ENCODE results near the gene NUDCD3. TPM values are rescaled to one million over a fixed set of nuclear protein-coding genes. Genes with fewer than 3 reads are reported as not detected.
A peak's percentile ranks its signal among the peaks of the same experiment; 100 is the strongest.

Gene NUDCD3
- total RNA-seq, 1 donor from 2014 or later = 59.5 TPM

DNA sequence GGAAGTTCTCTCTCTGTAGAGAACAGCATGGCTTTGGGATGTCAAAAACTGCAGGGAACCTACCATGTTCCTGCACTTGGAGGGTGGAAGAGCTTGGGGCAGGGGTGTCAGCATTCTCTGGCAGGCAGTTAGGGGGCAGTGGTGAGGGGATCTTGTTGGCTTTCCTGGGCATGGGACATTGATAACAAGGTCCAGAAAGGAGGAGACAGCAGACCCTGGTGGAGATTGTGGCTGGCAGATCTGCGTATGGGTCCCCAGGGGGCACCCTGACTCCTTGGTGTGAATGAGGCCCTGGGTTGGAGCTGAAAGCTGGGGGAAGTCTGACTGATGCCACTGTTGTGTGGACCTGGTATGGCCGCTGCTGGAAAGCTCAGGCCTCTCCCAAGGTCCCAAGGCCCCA lies 142.2 kb downstream of the NUDCD3 start:
- Histone ChIP-seq H3K4me3 (ENCODE audit: low read length in 3 of 3) (no peak overlapping the region), H3K27me3 (ENCODE audit: control insufficient read depth in 3 of 3, insufficient read depth in 3 of 3, low read length in 3 of 3) (no peaks in the 10 kb centered on the region), H3K9me3 (ENCODE audit: control insufficient read depth in 3 of 3, low read length in 3 of 3) (no peaks in the 10 kb centered on the region), H3K36me3 (ENCODE audit: control insufficient read depth in 3 of 3, insufficient read depth in 3 of 3, low read length in 3 of 3) (no peaks in the 10 kb centered on the region), H3K9ac (ENCODE audit: low read depth in 1 of 3, low read length in 3 of 3) (no peak overlapping the region), H3K4me1 (ENCODE audit: control insufficient read depth in 3 of 3, insufficient read depth in 3 of 3, low read length in 3 of 3) (peaks cover 7 to 17% (median 13%) of the 10 kb centered on the region in 3 donors), H3K27ac (ENCODE audit: low read depth, low read length) (no peak overlapping the region)

DNA sequence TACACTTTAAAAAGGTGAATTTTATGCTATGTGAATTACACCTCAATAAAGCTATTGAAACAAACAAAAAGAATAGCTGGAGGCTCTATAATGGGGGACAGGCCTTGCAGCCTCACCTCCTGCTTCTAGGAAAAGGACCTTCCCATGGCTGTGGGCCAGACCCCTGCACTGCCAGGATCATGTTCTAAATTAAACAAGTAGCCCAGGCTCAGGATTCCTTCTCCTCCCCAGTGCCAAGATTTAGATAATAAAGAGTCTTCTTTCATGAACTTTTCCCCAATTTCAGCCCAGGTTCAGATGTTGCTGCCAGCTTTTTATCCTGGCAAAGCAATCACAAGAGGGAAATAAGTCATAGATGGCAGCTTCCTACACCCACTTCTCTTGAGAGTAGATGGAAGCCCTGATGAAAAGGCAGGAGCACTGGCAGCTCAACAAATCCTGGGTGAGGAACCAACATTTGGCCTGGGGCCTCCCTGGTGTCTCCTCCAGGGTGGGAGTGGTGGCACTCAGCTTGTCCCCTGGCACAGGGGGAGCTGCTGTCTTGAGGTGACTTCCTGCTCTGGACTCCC lies 142.8 kb downstream of the NUDCD3 start:
- H3K27ac ChIP-seq (ENCODE audit: low read depth, low read length) = no peak overlapping the region
- H3K4me1 ChIP-seq (ENCODE audit: control insufficient read depth in 3 of 3, insufficient read depth in 3 of 3, low read length in 3 of 3) = peaks cover 7 to 17% (median 13%) of the 10 kb centered on the region in 3 donors
- no peak overlapping the region for H3K9ac ChIP-seq (ENCODE audit: low read depth in 1 of 3, low read length in 3 of 3)
- no peaks in the 10 kb centered on the region for H3K27me3 ChIP-seq (ENCODE audit: control insufficient read depth in 3 of 3, insufficient read depth in 3 of 3, low read length in 3 of 3)
- H3K4me3 ChIP-seq (ENCODE audit: low read length in 3 of 3) = peak overlapping the region in 1 of 3 donors; percentile 20
- H3K36me3 ChIP-seq (ENCODE audit: control insufficient read depth in 3 of 3, insufficient read depth in 3 of 3, low read length in 3 of 3) = no peaks in the 10 kb centered on the region
- no peaks in the 10 kb centered on the region for H3K9me3 ChIP-seq (ENCODE audit: control insufficient read depth in 3 of 3, low read length in 3 of 3)

DNA sequence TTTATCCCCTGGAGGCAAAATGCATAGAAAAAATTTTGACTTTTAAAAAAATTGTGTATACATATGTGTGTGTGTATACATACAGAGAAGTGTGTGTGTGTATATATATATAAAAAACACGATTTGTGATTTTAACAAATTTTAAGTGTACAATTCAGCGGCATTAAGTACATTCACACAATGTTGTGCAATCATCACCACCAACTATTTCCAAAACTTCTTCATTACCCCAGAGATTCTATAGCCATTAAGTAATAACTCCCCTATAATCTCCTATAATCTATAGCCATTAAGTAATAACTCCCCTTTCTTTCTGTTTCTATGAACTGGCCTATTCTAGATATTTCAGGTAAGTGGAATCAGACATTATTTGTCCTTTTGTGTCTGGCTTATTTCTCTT lies 144.4 kb downstream of the NUDCD3 start:
- H3K4me3 ChIP-seq (ENCODE audit: low read length in 3 of 3) = no peak overlapping the region
- H3K4me1 ChIP-seq (ENCODE audit: control insufficient read depth in 3 of 3, insufficient read depth in 3 of 3, low read length in 3 of 3) = peaks cover 7 to 17% (median 13%) of the 10 kb centered on the region in 3 donors
- no peak overlapping the region for H3K27ac ChIP-seq (ENCODE audit: low read depth, low read length)
- no peaks in the 10 kb centered on the region for H3K9me3 ChIP-seq (ENCODE audit: control insufficient read depth in 3 of 3, low read length in 3 of 3)
- no peaks in the 10 kb centered on the region for H3K36me3 ChIP-seq (ENCODE audit: control insufficient read depth in 3 of 3, insufficient read depth in 3 of 3, low read length in 3 of 3)
- no peaks in the 10 kb centered on the region for H3K27me3 ChIP-seq (ENCODE audit: control insufficient read depth in 3 of 3, insufficient read depth in 3 of 3, low read length in 3 of 3)
- H3K9ac ChIP-seq (ENCODE audit: low read depth in 1 of 3, low read length in 3 of 3) = no peak overlapping the region

DNA sequence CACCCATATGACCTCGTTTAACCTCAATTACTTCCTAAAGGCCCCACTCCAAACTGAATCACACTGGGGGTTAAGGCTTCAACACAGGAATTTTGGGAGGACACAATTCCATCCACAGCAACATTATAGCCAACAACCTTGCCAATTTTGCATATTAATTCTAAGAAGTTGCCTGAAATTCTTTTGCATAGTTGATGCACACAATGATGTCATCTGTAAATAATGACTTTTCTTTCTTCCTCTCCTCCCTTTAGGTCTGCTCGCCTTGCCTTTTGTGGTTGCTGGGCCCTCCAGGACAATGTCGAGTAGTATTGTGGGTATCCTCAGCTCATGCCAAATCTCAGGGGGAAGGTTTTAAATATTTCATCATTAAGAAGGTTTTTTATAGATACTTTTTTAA lies 149.1 kb downstream of the NUDCD3 start:
- no peaks in the 10 kb centered on the region for H3K27me3 ChIP-seq (ENCODE audit: control insufficient read depth in 3 of 3, insufficient read depth in 3 of 3, low read length in 3 of 3)
- H3K4me3 ChIP-seq (ENCODE audit: low read length in 3 of 3) = no peak overlapping the region
- H3K27ac ChIP-seq (ENCODE audit: low read depth, low read length) = no peak overlapping the region
- no peaks in the 10 kb centered on the region for H3K9me3 ChIP-seq (ENCODE audit: control insufficient read depth in 3 of 3, low read length in 3 of 3)
- H3K36me3 ChIP-seq (ENCODE audit: control insufficient read depth in 3 of 3, insufficient read depth in 3 of 3, low read length in 3 of 3) = no peaks in the 10 kb centered on the region
- no peaks in the 10 kb centered on the region for H3K4me1 ChIP-seq (ENCODE audit: control insufficient read depth in 3 of 3, insufficient read depth in 3 of 3, low read length in 3 of 3)
- no peak overlapping the region for H3K9ac ChIP-seq (ENCODE audit: low read depth in 1 of 3, low read length in 3 of 3)

DNA sequence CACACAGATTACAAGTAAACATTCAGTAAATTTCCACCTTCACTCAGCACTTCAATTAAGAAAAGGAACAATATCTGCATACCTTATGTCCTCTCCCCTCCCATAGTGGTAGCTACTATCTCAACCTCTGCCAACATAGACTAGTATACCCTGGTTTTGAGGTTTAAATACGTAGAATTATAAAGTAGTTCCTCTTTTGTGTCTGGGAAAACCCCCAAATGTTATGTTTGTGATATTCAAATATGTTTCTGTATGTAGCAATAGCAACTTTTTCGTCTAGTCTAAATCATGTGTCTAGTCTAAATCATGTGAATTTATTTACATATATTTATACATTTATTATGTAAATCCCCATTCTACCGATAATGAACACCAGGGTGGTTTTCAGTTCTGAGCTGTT lies 151.9 kb downstream of the NUDCD3 start:
- Histone ChIP-seq H3K27ac (ENCODE audit: low read depth, low read length) (no peak overlapping the region), H3K4me3 (ENCODE audit: low read length in 3 of 3) (no peak overlapping the region), H3K4me1 (ENCODE audit: control insufficient read depth in 3 of 3, insufficient read depth in 3 of 3, low read length in 3 of 3) (peaks cover 0 to 6% (median 2%) of the 10 kb centered on the region in 3 donors), H3K9me3 (ENCODE audit: control insufficient read depth in 3 of 3, low read length in 3 of 3) (no peaks in the 10 kb centered on the region), H3K36me3 (ENCODE audit: control insufficient read depth in 3 of 3, insufficient read depth in 3 of 3, low read length in 3 of 3) (no peaks in the 10 kb centered on the region), H3K9ac (ENCODE audit: low read depth in 1 of 3, low read length in 3 of 3) (no peak overlapping the region), H3K27me3 (ENCODE audit: control insufficient read depth in 3 of 3, insufficient read depth in 3 of 3, low read length in 3 of 3) (no peaks in the 10 kb centered on the region)

DNA sequence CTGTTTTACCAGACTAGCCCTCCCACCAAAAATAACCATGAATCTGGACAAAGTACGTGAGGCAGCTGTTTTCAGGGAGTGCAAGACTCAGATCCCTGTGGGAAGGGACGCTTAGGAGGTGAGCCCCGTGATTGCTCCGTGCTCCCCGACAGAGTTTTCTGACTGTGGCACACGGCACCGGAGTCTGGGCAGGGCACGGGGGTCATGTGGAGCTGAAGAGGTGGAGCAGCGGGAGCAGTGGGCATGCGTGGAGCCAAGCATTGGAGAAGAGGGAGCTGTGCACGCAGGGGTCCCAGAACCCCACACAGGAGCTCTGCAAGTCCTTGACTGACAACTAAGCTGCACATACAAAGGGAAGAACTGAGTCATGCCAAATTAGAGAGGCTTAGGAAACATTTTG lies 154.0 kb downstream of the NUDCD3 start:
- no peaks in the 10 kb centered on the region for H3K36me3 ChIP-seq (ENCODE audit: control insufficient read depth in 3 of 3, insufficient read depth in 3 of 3, low read length in 3 of 3)

DNA sequence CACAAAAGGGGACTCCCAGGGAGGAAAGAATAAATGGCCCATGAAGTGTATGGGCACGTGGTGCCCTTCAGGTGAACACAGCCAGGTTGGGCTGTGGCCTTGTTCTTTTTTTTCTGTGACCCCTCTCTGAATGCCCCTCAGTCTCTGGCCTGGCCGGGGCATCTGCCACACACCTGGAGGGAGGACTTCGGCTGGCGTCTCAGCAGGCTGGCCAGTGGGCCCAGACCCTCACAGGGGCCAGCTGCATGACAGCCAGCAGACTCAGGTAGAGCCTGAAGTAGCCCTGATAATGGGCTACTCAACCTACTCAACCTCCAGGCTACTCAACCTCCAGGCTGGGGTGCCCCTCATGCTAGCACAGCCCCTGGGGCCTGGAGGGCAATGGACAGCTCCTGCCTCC lies 155.3 kb downstream of the NUDCD3 start:
- no peak overlapping the region for H3K27ac ChIP-seq (ENCODE audit: low read depth, low read length)
- no peak overlapping the region for H3K9ac ChIP-seq (ENCODE audit: low read depth in 1 of 3, low read length in 3 of 3)

More for the DNA sequence above, 154.0 kb downstream of the NUDCD3 start:
- Histone ChIP-seq H3K9ac (ENCODE audit: low read depth in 1 of 3, low read length in 3 of 3) (no peak overlapping the region), H3K4me3 (ENCODE audit: low read length in 3 of 3) (no peak overlapping the region), H3K9me3 (ENCODE audit: control insufficient read depth in 3 of 3, low read length in 3 of 3) (no peaks in the 10 kb centered on the region), H3K27me3 (ENCODE audit: control insufficient read depth in 3 of 3, insufficient read depth in 3 of 3, low read length in 3 of 3) (no peaks in the 10 kb centered on the region), H3K27ac (ENCODE audit: low read depth, low read length) (no peak overlapping the region), H3K4me1 (ENCODE audit: control insufficient read depth in 3 of 3, insufficient read depth in 3 of 3, low read length in 3 of 3) (peaks cover 0 to 8% (median 3%) of the 10 kb centered on the region in 3 donors)

DNA sequence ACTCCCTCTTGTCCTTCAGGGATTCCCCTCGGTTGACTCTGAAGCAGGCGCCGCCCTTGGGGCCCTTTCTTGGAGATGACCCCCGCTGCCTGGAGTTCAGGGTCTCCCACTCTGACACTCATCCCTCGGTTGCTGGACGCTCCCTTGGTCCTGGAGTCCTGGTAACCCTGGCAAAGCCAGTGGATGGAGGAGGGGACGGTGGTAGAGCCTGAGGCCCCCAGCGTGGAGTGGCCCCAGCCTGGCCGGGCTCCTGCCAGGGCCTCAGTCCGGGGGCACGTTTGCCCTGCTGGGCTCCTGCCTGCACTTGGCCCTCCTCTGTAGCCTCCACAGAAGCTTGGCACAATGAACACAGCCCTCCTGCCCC lies 155.7 kb downstream of the NUDCD3 start:
- H3K9me3 ChIP-seq (ENCODE audit: control insufficient read depth in 3 of 3, low read length in 3 of 3) = no peaks in the 10 kb centered on the region
- H3K36me3 ChIP-seq (ENCODE audit: control insufficient read depth in 3 of 3, insufficient read depth in 3 of 3, low read length in 3 of 3) = no peaks in the 10 kb centered on the region
- H3K9ac ChIP-seq (ENCODE audit: low read depth in 1 of 3, low read length in 3 of 3) = no peak overlapping the region
- peaks cover 0 to 8% (median 3%) of the 10 kb centered on the region in 3 donors for H3K4me1 ChIP-seq (ENCODE audit: control insufficient read depth in 3 of 3, insufficient read depth in 3 of 3, low read length in 3 of 3)
- H3K4me3 ChIP-seq (ENCODE audit: low read length in 3 of 3) = no peak overlapping the region
- H3K27me3 ChIP-seq (ENCODE audit: control insufficient read depth in 3 of 3, insufficient read depth in 3 of 3, low read length in 3 of 3) = no peaks in the 10 kb centered on the region
- H3K27ac ChIP-seq (ENCODE audit: low read depth, low read length) = no peak overlapping the region

More for the DNA sequence above, 155.3 kb downstream of the NUDCD3 start:
- H3K36me3 ChIP-seq (ENCODE audit: control insufficient read depth in 3 of 3, insufficient read depth in 3 of 3, low read length in 3 of 3) = no peaks in the 10 kb centered on the region
- no peak overlapping the region for H3K4me3 ChIP-seq (ENCODE audit: low read length in 3 of 3)
- no peaks in the 10 kb centered on the region for H3K27me3 ChIP-seq (ENCODE audit: control insufficient read depth in 3 of 3, insufficient read depth in 3 of 3, low read length in 3 of 3)
- no peaks in the 10 kb centered on the region for H3K9me3 ChIP-seq (ENCODE audit: control insufficient read depth in 3 of 3, low read length in 3 of 3)
- H3K4me1 ChIP-seq (ENCODE audit: control insufficient read depth in 3 of 3, insufficient read depth in 3 of 3, low read length in 3 of 3) = peaks cover 0 to 8% (median 3%) of the 10 kb centered on the region in 3 donors

DNA sequence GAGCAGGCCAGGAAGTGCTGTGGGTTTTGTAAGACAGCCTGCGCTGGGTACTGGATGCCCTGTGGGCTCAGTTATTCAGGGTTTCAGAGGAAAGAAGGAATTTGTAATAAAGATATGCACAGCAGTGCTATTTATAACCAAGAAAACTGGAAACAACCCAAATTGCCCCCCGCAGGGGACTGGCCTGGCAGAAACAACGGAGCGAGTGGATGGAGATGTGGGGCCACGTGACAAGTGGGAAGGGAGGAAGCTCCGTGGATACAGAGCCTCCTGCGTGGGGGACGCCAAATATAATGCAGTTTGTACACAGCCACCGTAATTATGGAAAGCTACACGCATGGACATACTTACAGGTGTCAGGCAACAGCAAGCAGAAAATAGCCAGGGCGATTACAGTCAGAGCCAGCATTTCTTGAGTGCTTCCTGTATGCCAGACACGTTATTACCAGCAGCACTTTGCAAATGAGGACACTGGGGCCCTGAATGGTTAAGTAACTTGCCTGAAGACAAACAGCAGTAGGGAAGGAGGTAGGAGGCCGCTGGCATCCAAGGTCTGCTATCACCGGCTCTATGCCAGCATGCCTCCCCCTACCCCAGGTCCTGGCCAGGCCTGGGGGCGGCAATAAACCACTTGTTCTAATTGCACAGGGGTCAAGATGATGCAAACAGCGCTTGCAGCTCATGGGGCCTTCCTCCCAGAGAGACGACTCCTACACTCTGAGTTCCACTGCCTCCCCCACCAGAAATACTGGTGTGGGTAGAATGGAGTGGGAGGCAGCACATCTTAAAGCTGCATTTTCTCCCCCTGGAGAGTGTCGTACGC lies 156.3 kb downstream of the NUDCD3 start:
- Histone ChIP-seq H3K27ac (ENCODE audit: low read depth, low read length) (no peak overlapping the region), H3K4me3 (ENCODE audit: low read length in 3 of 3) (no peak overlapping the region), H3K9me3 (ENCODE audit: control insufficient read depth in 3 of 3, low read length in 3 of 3) (no peaks in the 10 kb centered on the region), H3K27me3 (ENCODE audit: control insufficient read depth in 3 of 3, insufficient read depth in 3 of 3, low read length in 3 of 3) (no peaks in the 10 kb centered on the region), H3K9ac (ENCODE audit: low read depth in 1 of 3, low read length in 3 of 3) (no peak overlapping the region), H3K4me1 (ENCODE audit: control insufficient read depth in 3 of 3, insufficient read depth in 3 of 3, low read length in 3 of 3) (peaks cover 0 to 8% (median 3%) of the 10 kb centered on the region in 3 donors), H3K36me3 (ENCODE audit: control insufficient read depth in 3 of 3, insufficient read depth in 3 of 3, low read length in 3 of 3) (no peaks in the 10 kb centered on the region)

DNA sequence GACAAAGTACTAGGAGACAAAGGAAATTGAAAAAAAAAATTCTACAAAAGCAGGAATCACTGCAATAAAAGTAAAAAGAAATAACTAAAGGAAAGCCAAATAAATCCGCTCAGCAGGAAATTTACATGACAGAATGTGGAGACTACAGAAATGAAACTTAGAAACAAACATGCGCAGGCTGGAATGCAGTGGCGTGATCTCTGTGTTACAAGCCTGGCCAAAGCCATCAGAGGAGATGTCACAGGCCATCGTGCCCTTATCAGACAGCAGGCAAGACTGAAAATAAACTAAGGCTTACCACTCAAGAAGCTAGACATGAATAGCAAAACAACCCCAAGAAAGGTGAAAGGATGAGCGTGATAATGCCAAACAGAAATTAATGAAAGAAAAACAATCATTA lies 158.8 kb downstream of the NUDCD3 start:
- Histone ChIP-seq H3K27ac (ENCODE audit: low read depth, low read length) (no peak overlapping the region), H3K27me3 (ENCODE audit: control insufficient read depth in 3 of 3, insufficient read depth in 3 of 3, low read length in 3 of 3) (peaks cover 0 to 4% (median 0%) of the 10 kb centered on the region in 3 donors), H3K4me3 (ENCODE audit: low read length in 3 of 3) (no peak overlapping the region), H3K9me3 (ENCODE audit: control insufficient read depth in 3 of 3, low read length in 3 of 3) (no peaks in the 10 kb centered on the region), H3K4me1 (ENCODE audit: control insufficient read depth in 3 of 3, insufficient read depth in 3 of 3, low read length in 3 of 3) (peaks cover 0 to 8% (median 8%) of the 10 kb centered on the region in 3 donors), H3K36me3 (ENCODE audit: control insufficient read depth in 3 of 3, insufficient read depth in 3 of 3, low read length in 3 of 3) (no peaks in the 10 kb centered on the region), H3K9ac (ENCODE audit: low read depth in 1 of 3, low read length in 3 of 3) (no peak overlapping the region)

Data from skeletal muscle tissue (tissue), 4 donors.